SJSA1 (cell line): ENCODE results near the gene PSPC1. TPM values are rescaled to one million over a fixed set of nuclear protein-coding genes. Genes with fewer than 3 reads are reported as not detected.
"Not testable (repeated sequence)": the region's sequence is repeated elsewhere in the genome, so short reads cannot be mapped to it uniquely, and the experiment has no call there.

Experiments used
- DNase-seq, 2 experiments: peaks; one replicate each; pipeline ENCODE4 v3.0.0-alpha.2; 2015 to 2020; ENCODE audit warnings: low spot score in 2 of 2, low read depth in 1 of 2
- H3K27ac ChIP-seq: fragments of 250-450 bp; sonication (Bioruptor Pico); 2 replicates; pipeline ENCODE4 v1.5.1; 2020; ENCODE audit warnings: mild to moderate bottlenecking, moderate library complexity
- H3K27me3 ChIP-seq: fragments of 250-450 bp; sonication (Bioruptor Pico); replicated peaks from 2 replicates; pipeline ENCODE4 v1.5.1; 2020; ENCODE audit warnings: mild to moderate bottlenecking, moderate library complexity
- H3K36me3 ChIP-seq: fragments of 250-450 bp; sonication (Bioruptor Pico); 2 replicates; pipeline ENCODE4 v1.5.1; 2020; ENCODE audit warnings: mild to moderate bottlenecking
- H3K4me1 ChIP-seq: fragments of 250-450 bp; sonication (Bioruptor Pico); replicated peaks from 2 replicates; pipeline ENCODE4 v1.6.1; 2021; ENCODE audit warnings: mild to moderate bottlenecking
- H3K4me3 ChIP-seq: fragments of 250-450 bp; sonication (Bioruptor Pico); 2 replicates; pipeline ENCODE4 v1.5.1; 2020; ENCODE audit warnings: mild to moderate bottlenecking
- H3K9me3 ChIP-seq: fragments of 250-450 bp; sonication (Bioruptor Pico); replicated peaks from 2 replicates; pipeline ENCODE4 v1.5.1; 2020; ENCODE audit warnings: mild to moderate bottlenecking
- total RNA-seq: library from RNA; depleted of rRNA; stranded (reverse); fragments of >200 nt; shearing (Covaris generic); gene quantifications from 2 replicates; pipeline ENCODE4 v1.2.3, GENCODE V29; 2014

Gene PSPC1
- total RNA-seq, 1 experiment from 2014 or later, result 35.8 TPM

DNA sequence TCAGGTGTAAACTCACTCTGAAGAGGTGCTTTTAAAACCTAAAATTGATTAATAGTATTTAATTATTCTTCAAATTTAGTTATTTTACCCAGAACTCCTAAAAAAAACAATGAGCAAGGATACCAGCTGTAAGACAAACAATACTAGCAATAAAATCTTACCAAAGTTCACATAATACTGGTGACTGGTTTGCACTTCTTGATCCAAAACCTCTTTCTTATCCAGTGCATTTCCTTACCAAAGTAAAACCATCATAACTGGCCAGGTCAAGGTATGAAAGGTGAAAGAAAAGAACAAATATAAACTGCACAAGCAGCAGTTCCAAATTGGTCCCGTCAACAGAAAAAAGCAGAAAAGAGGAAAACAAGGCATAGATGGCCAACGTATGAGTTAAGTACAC is 62.7 kb downstream of the PSPC1 start:
- no peaks in the 10 kb centered on the region for H3K27me3 ChIP-seq
- no peaks in the 10 kb centered on the region for H3K9me3 ChIP-seq
- no peak overlapping the region for H3K4me3 ChIP-seq
- peaks cover 13% of the 10 kb centered on the region; the same call in 1 of the 2 replicates for H3K36me3 ChIP-seq
- no peak overlapping the region for H3K27ac ChIP-seq
- no peak for DNase-seq
- peaks cover 7% of the 10 kb centered on the region for H3K4me1 ChIP-seq

DNA sequence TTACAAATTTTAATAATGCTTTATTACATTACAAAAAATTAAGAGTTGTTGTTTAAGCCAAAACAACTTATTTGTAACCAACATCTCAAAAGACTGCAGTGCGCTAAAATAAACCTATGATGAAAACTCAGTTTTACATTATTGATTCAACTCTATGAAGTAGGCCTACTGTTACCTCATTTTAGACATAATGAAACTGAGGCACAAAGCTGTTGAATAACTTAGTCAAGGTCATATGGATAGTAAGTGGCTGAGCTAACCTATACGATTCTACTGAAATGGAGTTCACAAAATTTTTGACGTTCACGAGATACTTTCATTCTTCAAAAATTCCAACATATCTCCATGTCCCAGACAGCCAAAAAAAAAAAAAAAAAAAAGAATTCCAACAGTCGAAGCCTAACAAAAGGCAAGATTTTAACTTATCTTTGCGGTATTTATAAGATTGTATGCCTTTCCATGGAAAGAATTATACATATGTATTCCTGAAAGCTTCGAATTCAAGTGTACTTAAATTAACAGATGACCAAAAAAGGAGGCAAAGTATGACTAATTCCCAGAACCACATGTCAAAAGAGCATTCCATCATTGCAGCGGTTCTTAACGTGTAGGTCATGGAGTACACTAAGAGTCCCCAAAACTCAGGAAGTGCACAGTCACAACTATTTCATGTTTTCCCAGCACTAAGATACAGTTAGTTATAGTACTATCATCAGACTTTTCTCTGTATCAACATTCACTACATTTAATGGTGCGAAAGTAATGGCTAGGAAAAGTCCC is 69.4 kb downstream of the PSPC1 start:
- Histone ChIP-seq H3K36me3 (peaks cover 6% of the 10 kb centered on the region; the same call in 1 of the 2 replicates), H3K4me3 (no peak overlapping the region), H3K27ac (peak overlapping the region; percentile 59), H3K9me3 (no peaks in the 10 kb centered on the region), H3K4me1 (peaks cover 10% of the 10 kb centered on the region), H3K27me3 (no peaks in the 10 kb centered on the region)
- peak in 1 of 2 experiments; percentile 20 for DNase-seq

DNA sequence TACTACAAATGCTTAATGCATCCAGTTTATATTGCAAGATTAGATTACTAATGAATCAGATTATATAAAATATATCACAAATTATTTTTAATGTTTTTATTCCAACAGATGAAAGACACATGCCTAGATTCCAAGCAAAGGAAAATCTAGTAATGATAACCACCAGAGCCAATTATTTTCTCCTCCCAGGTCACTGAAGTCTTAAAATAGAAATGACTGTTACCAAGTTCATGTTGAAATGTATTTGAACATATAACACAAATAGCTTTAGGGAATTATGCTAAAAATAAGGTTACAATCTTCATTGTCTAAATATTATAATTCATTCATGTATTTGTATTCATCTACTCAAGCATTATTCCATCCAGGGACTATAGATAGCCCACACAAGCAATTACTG is 73.0 kb downstream of the PSPC1 start:
- not testable (repeated sequence) for H3K27me3 ChIP-seq, H3K27ac ChIP-seq, H3K36me3 ChIP-seq, H3K4me1 ChIP-seq, H3K9me3 ChIP-seq, H3K4me3 ChIP-seq, DNase-seq

DNA sequence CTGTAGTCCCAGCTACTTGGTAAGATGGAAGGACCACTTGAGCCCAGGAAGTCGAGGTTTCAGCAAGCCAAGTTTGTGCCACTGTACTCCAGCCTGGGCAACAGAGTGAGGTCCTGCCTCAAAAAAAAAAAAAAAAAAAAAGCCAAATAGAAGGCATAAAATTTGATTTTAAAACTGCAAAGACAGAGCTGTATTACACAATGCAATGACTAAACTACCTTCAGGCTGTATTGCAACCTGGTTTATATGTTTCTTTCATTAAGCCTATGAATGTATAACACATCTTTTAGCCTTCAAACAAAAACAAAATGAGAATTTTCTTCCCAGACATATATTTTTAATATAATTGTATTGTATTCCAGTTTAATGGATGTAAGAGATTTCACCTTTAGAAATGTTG is 73.7 kb downstream of the PSPC1 start:
- H3K36me3 ChIP-seq, H3K27ac ChIP-seq, H3K9me3 ChIP-seq, H3K4me3 ChIP-seq, DNase-seq, H3K27me3 ChIP-seq, H3K4me1 ChIP-seq: not testable (repeated sequence)

DNA sequence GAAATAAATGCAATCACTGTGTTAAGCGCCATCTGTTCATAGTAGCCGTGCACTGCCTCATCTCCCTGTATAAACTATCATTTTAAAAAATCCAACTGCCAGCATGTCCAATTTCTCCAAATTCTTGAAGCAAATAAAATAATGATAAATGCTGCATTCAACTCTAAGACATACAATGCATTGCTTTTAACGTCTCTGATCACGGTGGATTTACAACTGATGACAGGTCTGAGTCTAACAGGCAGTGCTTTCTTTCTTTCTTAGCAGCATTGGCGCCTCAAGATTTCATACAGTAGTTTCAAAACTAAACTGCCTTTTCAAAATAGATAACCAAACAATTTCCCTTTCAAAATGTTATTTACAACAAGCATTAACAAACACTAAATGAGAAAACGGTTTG is 78.5 kb downstream of the PSPC1 start:
- not testable (repeated sequence) for DNase-seq, H3K4me1 ChIP-seq, H3K27me3 ChIP-seq, H3K9me3 ChIP-seq, H3K4me3 ChIP-seq, H3K36me3 ChIP-seq, H3K27ac ChIP-seq

DNA sequence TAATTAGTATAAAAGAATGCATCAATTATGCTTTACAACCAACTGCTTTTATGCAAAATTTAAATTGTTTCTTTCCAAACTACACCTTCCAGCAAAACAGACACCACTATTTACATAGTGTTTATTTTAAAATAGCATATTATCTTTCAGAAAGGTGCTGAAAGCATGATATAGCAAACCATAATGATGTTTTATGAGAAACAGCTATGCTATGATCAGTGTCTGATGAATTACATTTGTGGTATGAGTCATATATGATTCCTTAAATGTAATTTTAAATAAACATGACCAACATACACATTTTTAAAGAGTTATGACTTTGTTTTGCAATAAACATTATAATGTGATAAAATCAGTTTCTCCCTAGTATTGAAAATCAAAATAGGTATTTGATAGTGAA is 81.1 kb downstream of the PSPC1 start:
- H3K27me3 ChIP-seq, H3K4me3 ChIP-seq, H3K9me3 ChIP-seq, H3K36me3 ChIP-seq, H3K27ac ChIP-seq, H3K4me1 ChIP-seq, DNase-seq: not testable (repeated sequence)

DNA sequence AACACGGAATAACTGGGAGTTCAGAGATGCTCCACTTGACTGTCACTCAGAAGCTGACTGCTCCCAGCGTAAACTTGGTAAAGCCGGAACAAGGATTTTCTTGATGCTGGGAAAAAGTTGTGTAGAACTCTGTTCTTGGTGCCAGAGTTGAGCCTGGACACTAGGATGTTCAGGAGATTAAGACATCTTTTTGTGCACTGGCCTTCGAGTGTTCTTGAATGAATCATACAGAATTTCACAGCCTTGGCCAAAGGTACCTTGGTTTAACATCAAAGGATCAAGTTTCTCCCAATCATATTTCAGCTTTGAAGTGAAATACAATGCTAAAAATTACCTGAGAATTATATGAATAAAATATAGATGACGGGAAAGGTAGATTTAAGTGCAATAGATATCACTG is 81.8 kb downstream of the PSPC1 start:
- H3K36me3 ChIP-seq, H3K4me3 ChIP-seq, H3K9me3 ChIP-seq, H3K4me1 ChIP-seq, DNase-seq, H3K27ac ChIP-seq, H3K27me3 ChIP-seq: not testable (repeated sequence)

DNA sequence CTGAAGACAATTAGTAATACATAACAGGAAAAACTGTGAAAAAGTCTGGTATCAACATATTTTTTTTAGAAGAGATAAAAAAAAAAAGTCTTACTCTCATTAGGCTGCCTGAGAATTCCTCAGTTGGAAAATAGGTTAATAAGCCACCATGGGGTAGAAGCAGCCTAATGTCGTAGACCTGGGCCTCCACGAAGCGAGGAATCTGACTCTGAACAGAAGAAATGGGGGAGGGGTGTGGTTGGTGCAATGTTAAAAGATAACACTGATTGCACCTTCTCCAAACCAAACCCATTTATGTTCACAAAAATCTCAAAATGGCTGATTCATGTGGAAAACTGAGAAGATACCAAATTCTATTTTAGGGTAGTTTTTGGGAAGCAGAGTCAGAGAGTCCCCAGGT is 86.9 kb downstream of the PSPC1 start:
- DNase-seq, result no peak
- no peaks in the 10 kb centered on the region for H3K9me3 ChIP-seq
- peaks cover 11% of the 10 kb centered on the region for H3K36me3 ChIP-seq
- no peak overlapping the region for H3K4me3 ChIP-seq
- H3K27ac ChIP-seq, result no peak overlapping the region
- H3K4me1 ChIP-seq, result peaks cover 28% of the 10 kb centered on the region
- H3K27me3 ChIP-seq, result no peaks in the 10 kb centered on the region

DNA sequence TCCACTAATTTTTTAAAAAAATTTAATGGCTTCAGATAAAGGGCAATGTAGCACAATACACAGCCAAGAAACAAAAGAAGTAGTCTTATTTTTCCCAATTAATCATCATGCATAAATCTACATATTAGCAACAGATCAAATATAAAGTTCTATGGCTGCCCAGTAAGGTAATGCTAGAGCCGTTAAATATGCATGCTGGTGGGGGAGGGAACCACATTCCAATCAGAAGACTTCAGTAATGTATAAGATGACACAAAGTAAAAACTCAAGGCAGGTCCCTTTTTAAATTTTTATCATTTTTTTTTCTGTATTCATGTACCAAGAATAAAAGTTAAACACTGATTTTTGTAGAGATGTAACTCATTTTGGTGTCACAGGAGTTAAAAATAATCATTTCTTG is 87.3 kb downstream of the PSPC1 start:
- no peak for DNase-seq
- Histone ChIP-seq H3K4me1 (peaks cover 29% of the 10 kb centered on the region), H3K36me3 (peaks cover 11% of the 10 kb centered on the region), H3K27me3 (no peaks in the 10 kb centered on the region), H3K4me3 (no peak overlapping the region), H3K27ac (no peak overlapping the region), H3K9me3 (no peaks in the 10 kb centered on the region)

DNA sequence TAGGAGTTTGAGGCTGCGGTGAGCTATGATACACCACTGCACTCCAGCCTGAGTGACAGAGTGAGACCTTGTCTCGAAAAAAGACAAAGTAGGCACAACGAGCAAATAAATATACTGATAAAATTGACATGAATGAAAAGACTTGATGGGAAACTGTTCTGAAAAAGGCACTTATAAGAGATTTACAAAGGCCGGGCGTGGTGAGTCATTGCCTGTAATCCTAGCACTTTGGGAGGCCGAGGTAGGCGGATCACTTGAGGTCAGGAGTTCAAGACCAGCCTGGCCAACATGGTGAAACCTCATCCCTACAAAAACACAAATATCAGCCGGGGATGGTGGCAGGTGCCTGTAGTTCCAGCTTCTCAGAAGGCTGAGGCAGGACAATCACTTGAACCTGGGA is 91.3 kb downstream of the PSPC1 start:
- not testable (repeated sequence) for H3K27me3 ChIP-seq, H3K4me3 ChIP-seq, H3K9me3 ChIP-seq
- DNase-seq, result peak; percentile 55 to 61
- Histone ChIP-seq H3K27ac (peak overlapping the region; percentile 76), H3K4me1 (peaks cover 29% of the 10 kb centered on the region), H3K36me3 (peaks cover 14% of the 10 kb centered on the region)

DNA sequence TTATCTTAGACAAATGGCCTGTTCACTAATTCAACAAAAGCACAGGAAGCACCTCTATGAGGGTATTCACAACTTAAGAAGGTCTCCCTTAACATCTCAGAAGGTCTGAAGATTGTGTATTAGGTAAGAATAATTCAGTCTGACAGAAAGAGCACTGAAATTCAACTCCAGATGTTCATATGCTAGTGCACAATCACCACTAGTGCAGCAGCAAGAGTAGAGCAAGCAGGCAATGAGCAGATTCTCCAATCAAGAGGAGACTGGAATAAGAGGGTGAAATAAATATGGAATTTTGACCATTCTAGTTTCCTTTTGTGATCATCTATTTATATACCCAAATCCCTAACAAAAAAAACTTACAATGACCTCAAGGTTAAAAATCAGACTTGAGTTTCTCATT is 97.3 kb downstream of the PSPC1 start:
- no peaks in the 10 kb centered on the region for H3K27me3 ChIP-seq
- no peak for DNase-seq
- H3K9me3 ChIP-seq, result no peaks in the 10 kb centered on the region
- H3K4me1 ChIP-seq, result peaks cover 14% of the 10 kb centered on the region
- peaks cover 7% of the 10 kb centered on the region; the same call in 1 of the 2 replicates for H3K36me3 ChIP-seq
- no peak overlapping the region for H3K27ac ChIP-seq
- no peak overlapping the region for H3K4me3 ChIP-seq

DNA sequence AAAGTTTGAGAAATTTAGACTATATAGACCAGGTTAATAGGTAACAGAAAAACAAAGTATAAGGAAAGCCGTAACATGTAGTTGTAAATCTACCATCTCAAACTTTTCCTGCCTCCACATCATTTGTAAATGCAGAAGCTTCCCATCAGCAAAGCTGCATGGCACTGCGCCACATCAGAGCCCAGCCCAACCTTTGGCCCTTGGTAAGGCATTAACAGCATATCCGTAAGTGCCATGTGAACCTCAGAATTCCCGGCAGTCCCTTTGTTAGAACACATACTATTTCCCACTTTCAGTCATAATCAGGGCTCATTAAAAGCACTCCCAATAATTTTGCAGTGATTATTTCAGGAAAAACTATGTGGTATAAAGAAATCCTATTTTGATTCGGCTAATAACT is 97.7 kb downstream of the PSPC1 start:
- H3K4me3 ChIP-seq, result no peak overlapping the region
- DNase-seq, result no peak
- H3K4me1 ChIP-seq, result peaks cover 18% of the 10 kb centered on the region
- no peaks in the 10 kb centered on the region for H3K9me3 ChIP-seq
- H3K36me3 ChIP-seq, result peaks cover 7% of the 10 kb centered on the region; the same call in 1 of the 2 replicates
- no peaks in the 10 kb centered on the region for H3K27me3 ChIP-seq
- no peak overlapping the region for H3K27ac ChIP-seq

DNA sequence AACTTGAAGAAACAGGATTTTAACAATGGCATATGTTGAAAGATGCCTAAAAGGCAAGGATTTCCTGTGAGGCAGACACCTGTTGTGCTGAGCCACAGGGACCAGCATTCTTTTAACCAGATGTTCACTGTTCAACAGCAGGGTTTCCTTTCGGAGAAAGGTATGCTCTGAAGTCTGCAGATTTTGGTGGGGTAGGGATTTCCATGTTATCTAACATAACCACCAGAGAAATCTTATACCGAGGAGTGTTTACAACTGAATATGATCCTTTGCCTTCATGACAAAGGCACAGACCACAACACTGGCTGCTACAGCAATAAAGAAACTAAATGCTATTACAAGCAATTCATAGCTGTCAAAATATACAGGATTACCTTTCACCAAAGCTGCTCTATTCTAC is 101.2 kb downstream of the PSPC1 start:
- no peaks in the 10 kb centered on the region for H3K27me3 ChIP-seq
- DNase-seq, result peak in 1 of 2 experiments; percentile 23

DNA sequence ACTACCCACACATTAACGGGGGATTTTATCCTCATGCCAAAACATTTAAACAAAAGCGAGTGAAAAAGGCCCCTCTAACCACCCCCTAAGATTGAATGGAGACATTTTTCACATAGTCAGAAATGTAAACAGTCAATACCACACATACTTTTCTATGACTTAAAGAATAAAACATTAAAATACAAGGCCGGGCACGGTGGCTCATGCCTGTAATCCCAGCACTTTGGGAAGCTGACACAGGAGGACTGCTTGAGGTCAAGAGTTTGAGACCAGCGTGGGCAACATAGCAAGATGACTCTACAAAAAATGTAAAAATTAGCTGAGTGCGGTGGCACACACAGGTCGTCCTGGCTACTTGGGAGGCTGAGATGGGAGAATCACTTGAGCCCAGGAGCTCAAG is 102.0 kb downstream of the PSPC1 start:
- Histone ChIP-seq H3K27me3 (no peaks in the 10 kb centered on the region), H3K27ac (peak overlapping the region; percentile 62), H3K9me3 (no peaks in the 10 kb centered on the region), H3K4me1 (peaks cover 34% of the 10 kb centered on the region), H3K4me3 (no peak overlapping the region), H3K36me3 (peaks cover 8% of the 10 kb centered on the region; the same call in 1 of the 2 replicates)
- peak; percentile 72 to 82 for DNase-seq

More for the DNA sequence above, 101.2 kb downstream of the PSPC1 start:
- peaks cover 34% of the 10 kb centered on the region for H3K4me1 ChIP-seq
- H3K27ac ChIP-seq, result peak overlapping the region; percentile 62
- no peaks in the 10 kb centered on the region for H3K9me3 ChIP-seq
- peaks cover under 1% of the 10 kb centered on the region; the same call in 1 of the 2 replicates for H3K36me3 ChIP-seq
- no peak overlapping the region for H3K4me3 ChIP-seq

DNA sequence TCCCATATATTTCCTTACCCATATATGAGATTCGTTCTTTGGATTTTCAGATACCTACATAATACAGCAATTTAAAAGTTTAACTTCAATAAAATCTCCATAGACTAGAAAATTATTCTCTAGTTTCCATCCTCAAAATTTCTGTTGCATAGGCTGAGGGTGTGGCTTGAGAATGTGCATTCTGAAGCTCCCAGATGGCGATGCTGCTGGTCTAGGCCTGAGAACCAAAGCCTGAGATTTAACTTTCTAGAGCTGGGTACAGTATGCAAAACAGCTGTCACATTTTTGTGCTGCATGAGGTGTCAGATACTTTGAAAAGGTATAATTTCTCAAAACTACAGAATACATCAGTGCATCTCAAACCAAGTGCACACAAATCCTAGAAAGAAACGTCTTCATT is 106.6 kb downstream of the PSPC1 start:
- no peaks in the 10 kb centered on the region for H3K27me3 ChIP-seq
- H3K36me3 ChIP-seq, result peaks cover 42% of the 10 kb centered on the region
- H3K4me1 ChIP-seq, result peaks cover 26% of the 10 kb centered on the region
- H3K9me3 ChIP-seq, result no peaks in the 10 kb centered on the region
- DNase-seq, result no peak
- H3K27ac ChIP-seq, result no peak overlapping the region
- no peak overlapping the region for H3K4me3 ChIP-seq
